Mesodermal cell (in vitro differentiated cells): ENCODE results near the gene TMEM221.
A peak's percentile ranks its signal among the peaks of the same experiment; 100 is the strongest.

Experiments used
- H3K27ac ChIP-seq: 2 replicates; pipeline ENCODE4 v1.7.0; 2013; ENCODE audit warnings: mild to moderate bottlenecking, low read depth, low read length, moderate library complexity; ENCODE audit not compliant: severe bottlenecking
- H3K36me3 ChIP-seq: 2 replicates; pipeline ENCODE4 v1.7.1; 2013; ENCODE audit warnings: mild to moderate bottlenecking, low read length, moderate library complexity; ENCODE audit not compliant: control insufficient read depth, insufficient read depth
- H3K4me1 ChIP-seq: one replicate; pipeline ENCODE4 v1.7.1; 2013; ENCODE audit warnings: mild to moderate bottlenecking, low read length; ENCODE audit not compliant: insufficient read depth, control insufficient read depth, poor library complexity, severe bottlenecking
- H3K4me3 ChIP-seq: 2 replicates; pipeline ENCODE4 v1.7.0; 2013; ENCODE audit warnings: low read length, control low read depth, mild to moderate bottlenecking; ENCODE audit not compliant: insufficient read depth, poor library complexity, severe bottlenecking; ENCODE audit errors: extremely low read depth
- H3K9me3 ChIP-seq: 2 replicates; pipeline ENCODE4 v1.7.1; 2013; ENCODE audit warnings: mild to moderate bottlenecking, low read length, moderate library complexity; ENCODE audit not compliant: control insufficient read depth
- WGBS, 2 experiments: methylation state at CpG; one replicate each; pipeline ENCODE4 v1.1.5; 2013; ENCODE audit warnings: missing lambda C conversion rate in 2 of 2; ENCODE audit not compliant: insufficient coverage in 2 of 2; 5-methylcytosine and 5-hydroxymethylcytosine counted together

TMEM221 gene

DNA sequence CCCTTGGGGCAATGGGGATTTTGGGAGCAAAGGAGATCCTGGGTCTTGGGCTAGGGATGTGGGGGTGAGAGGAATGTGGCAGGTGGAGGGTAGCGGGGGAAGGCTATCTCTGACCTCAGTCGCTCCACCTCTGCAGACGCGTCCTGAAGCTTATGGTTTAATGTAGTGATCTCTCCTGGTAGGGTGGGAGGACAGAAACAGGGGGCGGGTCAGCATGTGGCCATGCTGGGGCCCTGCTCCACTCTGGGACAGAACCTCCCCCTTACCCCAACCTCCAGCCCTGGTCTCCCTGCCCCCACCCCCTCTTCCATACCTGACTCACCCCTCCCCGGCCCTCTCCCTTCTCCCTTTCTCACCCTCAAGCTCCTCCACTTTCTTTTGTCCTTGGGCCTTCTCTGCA lies 44.5 kb downstream of the TMEM221 start:
- H3K4me3 ChIP-seq, result peak overlapping the region; percentile 33
- H3K36me3 ChIP-seq, result no peaks in the 10 kb centered on the region
- no peaks in the 10 kb centered on the region for H3K9me3 ChIP-seq
- WGBS, 2 experiments, result 64% methylated on average over 2 of the region's 6 CpGs; no CpG with 5 or more reads in 1 of the 2 experiments
- H3K27ac ChIP-seq, result peak overlapping the region; percentile 66
- H3K4me1 ChIP-seq, result peaks cover 12% of the 10 kb centered on the region

- Histone ChIP-seq H3K27ac (no peak overlapping the region), H3K4me1 (peaks cover 12% of the 10 kb centered on the region), H3K4me3 (peak overlapping the region; percentile 33), H3K36me3 (no peaks in the 10 kb centered on the region), H3K9me3 (no peaks in the 10 kb centered on the region)
- WGBS, 2 experiments, result 40 to 43% methylated on average over 17 to 21 of the region's 36 CpGs
Observed at GRCh38 chr19:17402982-17403855, 45.2 kb downstream of the TMEM221 start.

DNA sequence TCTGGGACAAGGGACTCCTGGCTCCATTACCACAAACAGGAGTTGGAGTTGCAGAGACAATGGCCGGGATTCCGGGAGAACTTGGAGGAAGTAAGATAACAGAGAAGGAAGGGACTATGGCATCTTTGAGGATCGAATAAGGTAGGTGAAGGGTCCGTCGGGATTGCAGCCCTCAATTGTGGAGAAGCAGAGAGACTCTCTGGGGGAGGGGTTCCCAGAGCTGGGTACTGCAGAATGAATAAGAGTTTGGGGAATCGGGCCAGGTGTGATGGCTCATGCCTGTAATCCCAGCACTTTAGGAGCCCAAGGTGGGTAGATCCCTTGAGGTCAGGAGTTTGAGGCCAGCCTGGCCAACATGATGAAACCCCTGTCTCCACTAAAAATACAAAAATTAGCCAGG lies 46.8 kb downstream of the TMEM221 start:
- H3K27ac ChIP-seq, result no peak overlapping the region
- peaks cover 10% of the 10 kb centered on the region for H3K4me1 ChIP-seq
- H3K36me3 ChIP-seq, result no peaks in the 10 kb centered on the region
- no peak overlapping the region for H3K4me3 ChIP-seq
- WGBS, 2 experiments, result 88 to 92% methylated on average over 5 to 6 of the region's 6 CpGs
- H3K9me3 ChIP-seq, result no peaks in the 10 kb centered on the region

DNA sequence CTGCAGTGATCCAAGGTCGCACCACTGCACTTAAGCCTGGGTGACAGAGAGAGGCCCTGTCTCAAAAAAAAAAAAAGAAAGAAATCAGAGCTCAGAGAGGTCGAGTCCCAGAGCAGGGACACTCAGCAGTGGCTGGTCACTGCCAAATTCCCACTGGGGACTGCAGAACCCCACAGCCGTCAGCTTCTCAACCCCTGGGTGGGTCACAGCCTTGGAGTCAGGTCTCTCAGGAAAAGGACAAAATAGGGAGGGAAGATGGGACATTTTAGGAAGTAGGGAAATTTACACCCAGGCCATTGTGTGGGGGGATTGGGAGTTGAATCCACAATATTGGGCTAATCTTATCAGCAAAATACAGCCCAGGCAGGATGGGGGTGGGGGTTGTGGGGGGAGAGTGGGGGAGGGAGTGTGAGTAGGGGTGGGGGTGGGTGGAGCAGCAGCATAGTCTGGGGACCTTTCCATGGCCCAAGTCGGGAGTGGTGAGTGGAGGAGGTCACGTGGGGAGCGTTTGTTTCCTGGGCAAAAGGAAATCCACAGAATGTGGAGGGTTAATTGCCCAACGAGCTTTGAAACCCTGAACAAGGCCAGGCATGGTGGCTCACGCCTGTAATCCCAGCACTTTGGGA lies 49.5 kb downstream of the TMEM221 start:
- no peaks in the 10 kb centered on the region for H3K36me3 ChIP-seq
- no peaks in the 10 kb centered on the region for H3K9me3 ChIP-seq
- no peak overlapping the region for H3K27ac ChIP-seq
- WGBS, 2 experiments, result 75 to 82% methylated on average over 4 to 7 of the region's 8 CpGs
- no peaks in the 10 kb centered on the region for H3K4me1 ChIP-seq
- no peak overlapping the region for H3K4me3 ChIP-seq

GRCh38 chr19:17394891-17395415 lies 53.5 kb downstream of the TMEM221 start:
- WGBS, 2 experiments, result 20% methylated on average over 13 to 19 of the region's 19 CpGs
- Histone ChIP-seq H3K36me3 (no peaks in the 10 kb centered on the region), H3K4me3 (no peak overlapping the region), H3K4me1 (peaks cover 5% of the 10 kb centered on the region), H3K27ac (no peak overlapping the region), H3K9me3 (peaks cover 1% of the 10 kb centered on the region)

DNA sequence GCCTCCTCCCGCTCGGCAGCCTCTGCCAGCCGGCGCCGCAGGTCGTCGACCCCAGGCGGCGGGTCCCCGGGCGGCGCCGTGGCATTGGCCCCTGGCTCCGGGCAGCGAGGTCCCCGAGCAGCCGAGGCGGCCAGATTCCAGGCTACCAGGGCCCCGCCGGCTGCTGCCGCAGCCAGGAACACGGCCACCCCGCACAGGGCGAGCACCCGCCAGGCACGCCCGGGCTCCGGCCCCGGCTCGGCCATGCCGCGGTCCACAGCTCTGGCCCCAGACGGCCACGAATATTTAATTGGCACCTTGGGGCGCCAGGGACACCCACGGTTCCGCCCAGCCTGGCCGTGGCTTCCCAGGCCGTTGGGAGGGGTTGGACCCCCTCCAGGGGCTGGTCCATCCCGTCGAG lies 54.6 kb downstream of the TMEM221 start, which contains the start of gene CCDC194:
TSS of gene CCDC194 (minus strand) at position 283 of the 400 bp plus-strand sequence. CDS start at position 245, 38 bp downstream.
- 94% methylated on average over 40 to 41 of the region's 41 CpGs for WGBS, 2 experiments
- Histone ChIP-seq H3K4me3 (no peak within 1 kb of the TSS), H3K27ac (no peak within 1 kb of the TSS), H3K4me1 (peaks cover 5% of the 10 kb centered on the region), H3K36me3 (no peaks in the 10 kb centered on the region), H3K9me3 (peaks cover 12% of the 10 kb centered on the region)

DNA sequence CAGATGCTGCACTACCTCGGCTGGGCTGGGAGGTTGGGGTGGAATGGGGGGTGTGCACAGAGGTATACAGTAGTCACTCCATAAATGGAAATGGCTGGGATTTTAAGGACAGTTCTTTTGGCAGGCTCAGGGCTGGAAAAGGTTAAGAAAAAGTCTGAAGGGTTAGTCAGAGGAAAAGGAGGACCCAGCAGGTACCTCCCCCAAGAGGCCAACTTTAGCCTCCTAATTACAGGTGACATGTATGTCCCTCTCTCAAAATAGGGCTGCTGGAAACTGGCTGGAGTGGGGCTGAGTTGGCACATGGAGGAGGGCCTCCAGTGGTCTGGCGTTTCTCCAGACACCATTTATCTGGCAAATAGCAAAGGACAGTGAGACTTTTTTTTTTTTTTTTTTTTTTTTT lies 55.5 kb downstream of the TMEM221 start:
- Histone ChIP-seq H3K27ac (no peak overlapping the region), H3K4me3 (no peak overlapping the region), H3K4me1 (peaks cover 5% of the 10 kb centered on the region), H3K9me3 (peaks cover 18% of the 10 kb centered on the region), H3K36me3 (no peaks in the 10 kb centered on the region)
- WGBS, 2 experiments, result 88 to 100% methylated on average over 1 of the region's 2 CpGs

- H3K36me3 ChIP-seq, result no peaks in the 10 kb centered on the region
- H3K9me3 ChIP-seq, result peaks cover 18% of the 10 kb centered on the region
- whole genome bisulfite sequencing, 2 experiments, result 21 to 32% methylated on average over 14 to 20 of the region's 26 CpGs
- peaks cover 5% of the 10 kb centered on the region for H3K4me1 ChIP-seq
- H3K27ac ChIP-seq, result no peak overlapping the region
- H3K4me3 ChIP-seq, result peak overlapping the region; percentile 53
Observed at GRCh38 chr19:17391371-17392151, 56.9 kb downstream of the TMEM221 start.

GRCh38 chr19:17390665-17391370 lies 57.6 kb downstream of the TMEM221 start:
- no peaks in the 10 kb centered on the region for H3K36me3 ChIP-seq
- H3K9me3 ChIP-seq, result peaks cover 18% of the 10 kb centered on the region
- peaks cover 5% of the 10 kb centered on the region for H3K4me1 ChIP-seq
- WGBS, 2 experiments, result 0 to 1% methylated on average over 25 to 48 of the region's 50 CpGs
- H3K4me3 ChIP-seq, result peak overlapping the region; percentile 53
- peak overlapping the region; percentile 29 for H3K27ac ChIP-seq
